Activated T-cell treated with anti-CD3 and anti-CD28 coated beads, Interleukin-2, amount 50 U/mL, for 1 hour (primary cell): ENCODE results near the gene RUSF1.
"Not testable (repeated sequence)": the region's sequence is repeated elsewhere in the genome, so short reads cannot be mapped to it uniquely, and the experiment has no call there.

ENCODE experiments used
- DNase-seq: peaks from one replicate; pipeline ENCODE4 v3.0.0-alpha.2; 2020

RUSF1 gene

DNA sequence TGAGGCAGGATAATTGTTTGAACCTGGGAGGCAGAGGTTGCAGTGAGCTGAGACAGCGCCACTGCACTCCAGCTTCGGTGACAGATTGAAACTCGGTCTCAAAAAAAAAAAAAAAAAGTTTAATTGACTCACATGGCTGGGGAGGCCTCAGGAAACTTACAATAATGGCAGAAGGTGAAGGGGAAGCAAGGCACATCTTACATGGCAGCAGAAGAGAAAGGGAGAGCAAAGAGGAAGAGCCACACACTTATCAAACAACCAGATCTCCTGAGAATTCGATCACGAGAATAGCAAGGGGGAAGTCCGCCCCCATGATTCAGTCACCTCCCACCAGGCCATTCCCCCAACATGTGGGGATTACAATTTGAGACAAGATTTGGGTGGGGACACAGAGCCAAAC is 62.3 kb downstream of the RUSF1 start:
- not testable (repeated sequence) for DNase-seq

GRCh38 chr16:31441956-31442355 is 66.2 kb downstream of the RUSF1 start:
- no peak for DNase-seq

GRCh38 chr16:31440516-31441184 is 67.5 kb downstream of the RUSF1 start:
- no peak for DNase-seq

DNA sequence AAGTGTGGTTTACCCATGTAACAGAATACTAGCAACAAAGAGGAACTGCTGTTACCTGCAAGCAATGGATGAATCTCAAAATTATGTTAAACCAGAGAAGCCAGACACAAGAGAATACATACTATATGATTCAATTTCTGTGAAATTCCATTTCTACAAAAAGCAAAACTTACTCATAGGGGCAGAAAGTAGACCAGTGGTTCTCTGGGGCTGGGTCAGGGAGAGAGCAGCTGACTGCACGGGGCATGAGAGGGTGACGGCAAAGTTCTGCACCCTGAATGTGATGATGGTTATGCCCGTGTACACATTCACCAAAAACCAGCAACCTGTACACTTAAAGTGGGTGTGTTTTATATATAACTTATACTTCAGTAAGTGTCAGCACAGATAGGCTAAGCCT is 68.7 kb downstream of the RUSF1 start:
- no peak for DNase-seq
